Type B pancreatic cell (in vitro differentiated cells): ENCODE data around the gene OLFML1. TPM values are rescaled to one million over a fixed set of nuclear protein-coding genes. Genes with fewer than 3 reads are reported as not detected.

Experiments used
- DNase-seq: peaks from one replicate; pipeline ENCODE4 v3.0.0; 2021; ENCODE audit warnings: mixed read lengths; ENCODE audit not compliant: unreplicated experiment; ENCODE audit errors: extremely low spot score
- H3K27ac Mint-ChIP-seq: 2 replicates; pipeline ENCODE4 v1.8.0; 2021; ENCODE audit warnings: mild to moderate bottlenecking, mixed read lengths
- H3K27me3 Mint-ChIP-seq: 2 replicates; pipeline ENCODE4 v1.8.0; 2021; ENCODE audit warnings: mixed read lengths
- H3K36me3 Mint-ChIP-seq: 2 replicates; pipeline ENCODE4 v1.8.0; 2021; ENCODE audit warnings: mixed read lengths
- H3K4me1 Mint-ChIP-seq: one replicate; pipeline ENCODE4 v1.8.0; 2021; ENCODE audit warnings: mixed read lengths; ENCODE audit not compliant: unreplicated experiment
- H3K4me3 Mint-ChIP-seq: 2 replicates; pipeline ENCODE4 v1.8.0; 2021; ENCODE audit warnings: mild to moderate bottlenecking, mixed read lengths
- H3K9me3 Mint-ChIP-seq: 2 replicates; pipeline ENCODE4 v1.8.0; 2021; ENCODE audit warnings: mixed read lengths
- total RNA-seq: library from RNA; stranded (reverse); gene quantifications from 2 replicates; pipeline ENCODE4 v1.2.1, GENCODE V29; 2021; ENCODE audit warnings: low replicate concordance
- TF ChIP-seq, protein P1 (sequence below): fragments of 200-600 bp; sonication (generic); conservative IDR thresholded peaks from 2 replicates; pipeline ENCODE4 v1.5.0; 2021; ENCODE audit warnings: antibody characterized with exemption, mild to moderate bottlenecking

OLFML1 gene
- total RNA-seq, 1 donor from 2014 or later: 11.8 TPM

- no peak for DNase-seq
- peaks cover 46% of the 10 kb centered on the region for H3K4me1 Mint-ChIP-seq
- peak overlapping the region; percentile 26 for H3K4me3 Mint-ChIP-seq
- no peaks in the 10 kb centered on the region for H3K36me3 Mint-ChIP-seq
- H3K9me3 Mint-ChIP-seq: no peaks in the 10 kb centered on the region
- H3K27ac Mint-ChIP-seq: peak overlapping the region; percentile 81
- TF ChIP-seq, protein P1, sequence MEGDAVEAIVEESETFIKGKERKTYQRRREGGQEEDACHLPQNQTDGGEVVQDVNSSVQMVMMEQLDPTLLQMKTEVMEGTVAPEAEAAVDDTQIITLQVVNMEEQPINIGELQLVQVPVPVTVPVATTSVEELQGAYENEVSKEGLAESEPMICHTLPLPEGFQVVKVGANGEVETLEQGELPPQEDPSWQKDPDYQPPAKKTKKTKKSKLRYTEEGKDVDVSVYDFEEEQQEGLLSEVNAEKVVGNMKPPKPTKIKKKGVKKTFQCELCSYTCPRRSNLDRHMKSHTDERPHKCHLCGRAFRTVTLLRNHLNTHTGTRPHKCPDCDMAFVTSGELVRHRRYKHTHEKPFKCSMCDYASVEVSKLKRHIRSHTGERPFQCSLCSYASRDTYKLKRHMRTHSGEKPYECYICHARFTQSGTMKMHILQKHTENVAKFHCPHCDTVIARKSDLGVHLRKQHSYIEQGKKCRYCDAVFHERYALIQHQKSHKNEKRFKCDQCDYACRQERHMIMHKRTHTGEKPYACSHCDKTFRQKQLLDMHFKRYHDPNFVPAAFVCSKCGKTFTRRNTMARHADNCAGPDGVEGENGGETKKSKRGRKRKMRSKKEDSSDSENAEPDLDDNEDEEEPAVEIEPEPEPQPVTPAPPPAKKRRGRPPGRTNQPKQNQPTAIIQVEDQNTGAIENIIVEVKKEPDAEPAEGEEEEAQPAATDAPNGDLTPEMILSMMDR: no peak
- no peaks in the 10 kb centered on the region for H3K27me3 Mint-ChIP-seq
Observed at GRCh38 chr11:7538466-7539454, 53.5 kb downstream of the OLFML1 start.

- no peaks in the 10 kb centered on the region for H3K27me3 Mint-ChIP-seq
- no peaks in the 10 kb centered on the region for H3K9me3 Mint-ChIP-seq
- H3K4me3 Mint-ChIP-seq: no peak overlapping the region
- peaks cover 40% of the 10 kb centered on the region for H3K4me1 Mint-ChIP-seq
- peak overlapping the region; percentile 33 for H3K27ac Mint-ChIP-seq
- no peaks in the 10 kb centered on the region for H3K36me3 Mint-ChIP-seq
- DNase-seq: no peak
- TF ChIP-seq, protein P1: no peak
Observed at GRCh38 chr11:7540830-7541555, 55.7 kb downstream of the OLFML1 start.

DNA sequence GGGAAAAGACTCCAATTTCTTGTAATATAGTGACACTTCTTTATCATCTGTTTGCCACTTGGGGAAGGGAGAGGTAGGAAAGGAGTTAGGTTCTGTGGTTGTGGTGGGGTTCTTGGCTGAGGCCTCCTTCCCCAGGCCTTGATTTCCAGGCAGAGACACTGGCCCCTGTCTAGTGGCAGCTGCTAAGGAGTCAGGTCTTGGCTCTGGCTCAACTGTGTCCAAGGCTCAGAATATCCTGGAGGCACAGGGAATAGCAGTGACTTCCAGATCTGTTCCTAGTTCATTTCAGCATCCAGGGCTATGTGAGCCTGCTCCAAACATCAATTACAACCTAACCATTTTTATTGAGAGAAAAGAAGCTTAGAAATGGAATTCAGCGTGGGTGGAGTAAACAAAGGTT lies 58.0 kb downstream of the OLFML1 start:
- Mint-ChIP-seq H3K4me3 (no peak overlapping the region), H3K4me1 (peaks cover 34% of the 10 kb centered on the region), H3K9me3 (no peaks in the 10 kb centered on the region), H3K27me3 (no peaks in the 10 kb centered on the region), H3K27ac (no peak overlapping the region), H3K36me3 (no peaks in the 10 kb centered on the region)
- TF ChIP-seq, protein P1: no peak
- DNase-seq: no peak

- Mint-ChIP-seq H3K27me3 (no peaks in the 10 kb centered on the region), H3K4me1 (peaks cover 32% of the 10 kb centered on the region), H3K9me3 (no peaks in the 10 kb centered on the region), H3K4me3 (no peak overlapping the region), H3K36me3 (no peaks in the 10 kb centered on the region), H3K27ac (no peak overlapping the region)
- TF ChIP-seq, protein P1: no peak
- no peak for DNase-seq
Observed at GRCh38 chr11:7544021-7544420, 58.7 kb downstream of the OLFML1 start.

DNA sequence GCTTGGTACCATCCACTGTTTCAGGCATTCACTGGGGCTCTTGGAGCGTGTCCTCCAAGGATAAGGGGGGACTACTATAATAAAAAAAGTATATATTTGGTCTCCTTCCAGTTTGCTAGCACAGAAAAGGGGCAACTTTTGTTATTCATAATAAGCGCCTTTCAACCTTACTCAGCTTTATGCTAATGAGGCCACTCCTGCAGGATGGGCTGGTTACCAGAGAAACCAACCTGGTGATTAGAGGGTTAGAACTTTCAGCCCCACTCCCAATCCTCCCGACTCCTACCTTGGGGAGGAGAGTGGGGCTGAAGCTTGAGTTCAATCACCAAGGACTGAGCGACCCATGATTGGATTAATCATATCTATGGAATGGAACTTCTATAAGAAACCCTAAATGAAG lies 60.3 kb downstream of the OLFML1 start:
- Mint-ChIP-seq H3K36me3 (peaks cover 6% of the 10 kb centered on the region), H3K27me3 (no peaks in the 10 kb centered on the region), H3K27ac (no peak overlapping the region), H3K4me3 (no peak overlapping the region), H3K4me1 (peaks cover 26% of the 10 kb centered on the region), H3K9me3 (no peaks in the 10 kb centered on the region)
- TF ChIP-seq, protein P1: no peak
- no peak for DNase-seq
